ENCODE measurements around the gene SMIM33. TPM values are rescaled to one million over a fixed set of nuclear protein-coding genes. Genes with fewer than 3 reads are reported as not detected.

The SMIM33 gene
- total and polyA plus RNA-seq, 10 of the 15 experiments (the other 5 are each of a cell fraction or from before 2014, with no cell fraction given) = 0.03 to 0.25 (median 0.07) TPM; not detected in 4

- TF ChIP-seq NKRF (conservative IDR thresholded peaks at IDR 0.05) (no peak), KAT2A (conservative IDR thresholded peaks at IDR 0.05; ENCODE audit: control insufficient read depth, low read depth, low read length) (no peak), TARDBP (IDR thresholded peaks at IDR 0.05; ENCODE audit: borderline replicate concordance) (no peak), SUZ12 (IDR thresholded peaks at IDR 0.05; ENCODE audit: unreplicated experiment) (no peak), RUNX3 (IDR thresholded peaks at IDR 0.05; ENCODE audit: low read length) (peak; percentile 78), E2F4 (IDR thresholded peaks at IDR 0.05; ENCODE audit: low read depth, low read length) (no peak), TCF3 (IDR thresholded peaks at IDR 0.05; ENCODE audit: borderline replicate concordance, insufficient read depth, low read depth, low read length) (no peak), SMC3 (IDR thresholded peaks at IDR 0.05; ENCODE audit: borderline replicate concordance, low read length) (no peak), SP1 (IDR thresholded peaks at IDR 0.05; ENCODE audit: low read depth, low read length) (no peak), POLR2AphosphoS5 (IDR thresholded peaks at IDR 0.05; ENCODE audit: low read length) (no peak), CEBPB (IDR thresholded peaks at IDR 0.05; ENCODE audit: borderline replicate concordance in 1 of 2, low read depth in 2 of 2, low read length in 2 of 2) (no peak), CBFB (IDR thresholded peaks at IDR 0.05; ENCODE audit: low read depth) (no peak), CHD2 (IDR thresholded peaks at IDR 0.05; ENCODE audit: borderline replicate concordance, low read depth, low read length) (no peak), NR2C1 (IDR thresholded peaks at IDR 0.05) (no peak), POLR2AphosphoS2 (IDR thresholded peaks at IDR 0.05; ENCODE audit: low read depth, low read length) (no peak), RAD51 (IDR thresholded peaks at IDR 0.05) (no peak), KLF5 (IDR thresholded peaks at IDR 0.05; ENCODE audit: partially characterized antibody) (no peak), PKNOX1 (IDR thresholded peaks at IDR 0.05) (peak; percentile 18; the same call in 1 of the 2 replicates)
- TF ChIP-seq, protein P1, sequence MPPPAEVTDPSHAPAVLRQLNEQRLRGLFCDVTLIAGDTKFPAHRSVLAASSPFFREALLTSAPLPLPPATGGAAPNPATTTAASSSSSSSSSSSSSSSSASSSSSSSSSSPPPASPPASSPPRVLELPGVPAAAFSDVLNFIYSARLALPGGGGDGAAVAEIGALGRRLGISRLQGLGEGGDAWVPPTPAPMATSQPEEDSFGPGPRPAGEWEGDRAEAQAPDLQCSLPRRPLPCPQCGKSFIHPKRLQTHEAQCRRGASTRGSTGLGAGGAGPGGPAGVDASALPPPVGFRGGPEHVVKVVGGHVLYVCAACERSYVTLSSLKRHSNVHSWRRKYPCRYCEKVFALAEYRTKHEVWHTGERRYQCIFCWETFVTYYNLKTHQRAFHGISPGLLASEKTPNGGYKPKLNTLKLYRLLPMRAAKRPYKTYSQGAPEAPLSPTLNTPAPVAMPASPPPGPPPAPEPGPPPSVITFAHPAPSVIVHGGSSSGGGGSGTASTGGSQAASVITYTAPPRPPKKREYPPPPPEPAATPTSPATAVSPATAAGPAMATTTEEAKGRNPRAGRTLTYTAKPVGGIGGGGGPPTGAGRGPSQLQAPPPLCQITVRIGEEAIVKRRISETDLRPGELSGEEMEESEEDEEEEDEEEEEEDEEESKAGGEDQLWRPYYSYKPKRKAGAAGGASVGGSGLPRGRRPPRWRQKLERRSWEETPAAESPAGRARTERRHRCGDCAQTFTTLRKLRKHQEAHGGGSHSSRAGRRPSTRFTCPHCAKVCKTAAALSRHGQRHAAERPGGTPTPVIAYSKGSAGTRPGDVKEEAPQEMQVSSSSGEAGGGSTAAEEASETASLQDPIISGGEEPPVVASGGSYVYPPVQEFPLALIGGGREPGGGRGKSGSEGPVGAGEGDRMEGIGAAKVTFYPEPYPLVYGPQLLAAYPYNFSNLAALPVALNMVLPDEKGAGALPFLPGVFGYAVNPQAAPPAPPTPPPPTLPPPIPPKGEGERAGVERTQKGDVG (CRISPR knock-in tag; IDR thresholded peaks at IDR 0.05) = no peak
These were observed 12.0 kb upstream of the SMIM33 start (continued) for GRCh38 chr5:139458580-139459407.

All from GM12878 (cell line).